Spleen (tissue), 11 donors: ENCODE data around the gene ATL3. TPM values are rescaled to one million over a fixed set of nuclear protein-coding genes. Genes with fewer than 3 reads are reported as not detected.

ENCODE experiments used
- DNase-seq: peaks from one replicate; pipeline ENCODE4 v3.0.0-alpha.2; 2020
- H3K27ac ChIP-seq, 8 donors: fragments of 200-600 bp; sonication (generic) in 7 of 8; 1 replicate in 4 of 8; 2 replicates in 4 of 8; pipeline versions ENCODE4 v1.5.0 to v1.8.0; 2016 to 2021; ENCODE audit warnings: inconsistent platforms in 4 of 8, mild to moderate bottlenecking in 4 of 8, moderate library complexity in 1 of 8
- H3K27me3 ChIP-seq, 7 donors: fragments of 200-600 bp; sonication (generic) in 6 of 7; replicated peaks in 1 of 7; 1 replicate in 4 of 7; 2 replicates in 3 of 7; pipeline versions ENCODE4 v1.5.0 to v1.8.0; 2016 to 2021; ENCODE audit warnings: inconsistent platforms in 3 of 7, mild to moderate bottlenecking in 1 of 7
- H3K36me3 ChIP-seq, 6 donors: fragments of 200-600 bp; sonication (generic) in 5 of 6; 1 replicate in 4 of 6; 2 replicates in 2 of 6; pipeline versions ENCODE4 v1.5.0 to v1.8.0; 2016 to 2021; ENCODE audit warnings: inconsistent platforms in 2 of 6
- H3K4me1 ChIP-seq, 6 donors: fragments of 200-600 bp; sonication (generic) in 5 of 6; 1 replicate in 3 of 6; 2 replicates in 3 of 6; pipeline versions ENCODE4 v1.5.0 to v1.8.0; 2016 to 2021; ENCODE audit warnings: inconsistent platforms in 3 of 6
- H3K4me3 ChIP-seq, 8 donors: fragments of 200-600 bp; sonication (generic) in 7 of 8; 1 replicate in 4 of 8; 2 replicates in 4 of 8; pipeline versions ENCODE4 v1.5.0 to v1.8.0; 2016 to 2021; ENCODE audit warnings: inconsistent platforms in 4 of 8, mild to moderate bottlenecking in 4 of 8, moderate library complexity in 2 of 8
- H3K9me3 ChIP-seq, 8 donors: fragments of 200-600 bp; sonication (generic) in 7 of 8; 1 replicate in 4 of 8; 2 replicates in 4 of 8; pipeline versions ENCODE4 v1.5.0 to v1.8.0; 2016 to 2021; ENCODE audit warnings: inconsistent platforms in 4 of 8
- POLR2A ChIP-seq, 3 donors: fragments of 450-650 bp; IDR thresholded peaks; one replicate each; pipeline ENCODE4 v1.5.1; 2017; ENCODE audit warnings: antibody characterized with exemption in 3 of 3, mild to moderate bottlenecking in 1 of 3
- POLR2AphosphoS5 ChIP-seq, 3 donors: sonication (generic); formaldehyde crosslinking; IDR thresholded peaks; one replicate each; pipeline ENCODE4 v1.5.1; 2017; ENCODE audit warnings: antibody characterized with exemption in 3 of 3
- WGBS, 5 donors: extraction: QIAGEN DNeasy Blood & Tissue Kit in 3 of 5; methylation state at CpG; one replicate each; pipeline versions ENCODE4 v1.1.5 to v1.1.7; 2013 to 2018; 5-methylcytosine and 5-hydroxymethylcytosine counted together
- intact Hi-C: fragments of 100-400 bp; cut with DNase I; formaldehyde crosslinking; loops from one replicate; pipeline ENCODE4 v1.15.0; 2023; ENCODE audit warnings: low total_unique reads
- polyA plus RNA-seq, 3 donors: library from polyadenylated mRNA; stranded (reverse); fragments of 200-250 nt; gene quantifications; one replicate each; pipeline ENCODE4 v1.2.1, GENCODE V29; 2013
- total RNA-seq, 7 donors: library from RNA; depleted of rRNA in 3 of 7; stranded (reverse); fragments of >200 nt in 3 of 7; fragmentation: NEBNext Ultra II Directional in 4 of 7; extraction: Animal tissue kit (Norgen Biotek cat#: 25700) in 4 of 7; gene quantifications; one replicate each; pipeline versions ENCODE4 v1.1.0 to v1.2.1, GENCODE V29; 2016 to 2021
- TF ChIP-seq, protein P1 (sequence below), 11 experiments: fragments of 200-600 bp in 7 of 11; fragments of 450-650 bp in 4 of 11; sonication (generic) in 4 of 11; IDR thresholded peaks in 8 of 11; conservative IDR thresholded peaks in 3 of 11; 1 replicate in 7 of 11; 2 replicates in 4 of 11; pipeline versions ENCODE4 v1.4.0 to v1.8.0; 2016 to 2021; ENCODE audit warnings: antibody characterized with exemption in 11 of 11, inconsistent platforms in 4 of 11, mild to moderate bottlenecking in 1 of 11
- donor health status: healthy with polysubstance abuse.
- donor health status: DM: no; HTN: no; CAD: no; lungs with moderate emphysema.
- donor health status: DM: no; HTN: no; CAD: no.
- donor health status: Bipolar disorder and iron deficiency.
- donor health status: healthy.
- donor health status: DM: no; HTN: no; CAD: no.
- donor health status: DM: yes; HTN: yes; CAD: no.

ATL3 gene
- total and polyA plus RNA-seq, 10 donors: 5.7 to 58.5 (median 44.7) TPM

DNA sequence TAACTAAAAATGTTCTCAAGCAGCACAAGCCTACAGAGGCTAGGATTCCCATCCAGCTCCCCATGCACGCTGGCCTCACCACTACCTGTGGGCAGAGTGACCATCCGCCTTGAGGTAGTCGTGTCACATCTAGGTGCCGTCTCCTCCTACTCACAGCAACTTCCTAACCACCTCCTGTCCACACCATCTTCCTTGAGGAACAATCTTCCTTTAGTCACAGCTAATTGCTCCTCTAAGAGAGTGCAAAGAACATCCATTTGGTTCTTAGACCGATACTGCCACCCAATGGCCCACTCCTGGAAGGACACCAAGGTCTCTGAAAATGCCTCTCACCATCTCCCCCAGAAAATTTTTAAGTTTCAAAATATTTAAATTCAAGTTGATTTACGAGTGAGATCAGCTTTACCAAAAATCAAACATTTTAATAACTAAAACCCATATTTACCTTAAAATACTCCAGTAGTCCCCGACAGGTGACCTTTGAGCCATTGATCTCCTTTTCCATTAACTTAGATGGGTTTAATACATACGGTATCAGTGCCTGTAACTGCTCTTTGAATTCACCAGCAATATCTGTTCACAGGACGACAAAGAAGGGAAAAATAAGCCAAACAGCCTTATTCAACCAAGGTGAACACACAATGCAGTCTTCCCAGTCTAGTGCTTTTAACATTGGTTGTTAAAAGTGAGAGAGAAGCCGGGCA lies 35.3 kb downstream of the ATL3 start:
- H3K9me3 ChIP-seq: no peaks in the 10 kb centered on the region
- WGBS, 5 donors: 71 to 77% (median 76%) methylated on average over 10 of the region's 10 CpGs
- H3K36me3 ChIP-seq: peaks cover 4 to 92% (median 51%) of the 10 kb centered on the region in 6 donors
- intact Hi-C loops: loop anchor here (2.0 kb wide), 1 partner anchor 157 kb away; no protein-coding TSS in a partner anchor
- no peak for DNase-seq
- H3K4me1 ChIP-seq: peaks cover 0 to 15% (median 0%) of the 10 kb centered on the region in 6 donors
- H3K27ac ChIP-seq: no peak overlapping the region
- H3K27me3 ChIP-seq: no peaks in the 10 kb centered on the region
- H3K4me3 ChIP-seq: no peak overlapping the region
- no peak for TF ChIP-seq POLR2A (IDR thresholded peaks at IDR 0.05)
- TF ChIP-seq, protein P1, sequence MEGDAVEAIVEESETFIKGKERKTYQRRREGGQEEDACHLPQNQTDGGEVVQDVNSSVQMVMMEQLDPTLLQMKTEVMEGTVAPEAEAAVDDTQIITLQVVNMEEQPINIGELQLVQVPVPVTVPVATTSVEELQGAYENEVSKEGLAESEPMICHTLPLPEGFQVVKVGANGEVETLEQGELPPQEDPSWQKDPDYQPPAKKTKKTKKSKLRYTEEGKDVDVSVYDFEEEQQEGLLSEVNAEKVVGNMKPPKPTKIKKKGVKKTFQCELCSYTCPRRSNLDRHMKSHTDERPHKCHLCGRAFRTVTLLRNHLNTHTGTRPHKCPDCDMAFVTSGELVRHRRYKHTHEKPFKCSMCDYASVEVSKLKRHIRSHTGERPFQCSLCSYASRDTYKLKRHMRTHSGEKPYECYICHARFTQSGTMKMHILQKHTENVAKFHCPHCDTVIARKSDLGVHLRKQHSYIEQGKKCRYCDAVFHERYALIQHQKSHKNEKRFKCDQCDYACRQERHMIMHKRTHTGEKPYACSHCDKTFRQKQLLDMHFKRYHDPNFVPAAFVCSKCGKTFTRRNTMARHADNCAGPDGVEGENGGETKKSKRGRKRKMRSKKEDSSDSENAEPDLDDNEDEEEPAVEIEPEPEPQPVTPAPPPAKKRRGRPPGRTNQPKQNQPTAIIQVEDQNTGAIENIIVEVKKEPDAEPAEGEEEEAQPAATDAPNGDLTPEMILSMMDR (IDR thresholded peaks at IDR 0.05 in 8 of 11, conservative IDR thresholded peaks at IDR 0.05 in 3 of 11): peak; percentile 64 to 88 (median 81)

DNA sequence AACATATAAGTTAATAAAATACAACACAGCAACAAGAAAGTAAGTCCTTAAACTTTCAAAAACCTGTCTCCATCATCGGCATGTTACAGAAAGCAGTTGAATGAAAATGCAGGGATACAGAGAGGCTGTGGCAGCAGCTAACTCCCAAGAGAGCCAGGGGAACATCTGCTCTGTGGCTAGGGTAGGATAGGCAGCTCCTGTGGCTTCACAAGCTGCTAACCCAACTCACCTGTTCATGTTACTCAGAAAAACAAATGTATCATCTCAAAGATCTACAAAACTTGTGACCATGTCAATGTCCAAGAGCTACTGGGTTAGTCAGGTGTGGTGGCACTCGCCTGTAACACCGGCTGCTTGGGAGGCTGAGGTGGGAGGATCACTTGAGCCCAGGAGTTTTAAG lies 41.8 kb downstream of the ATL3 start:
- TF ChIP-seq, protein P1 (IDR thresholded peaks at IDR 0.05 in 8 of 11, conservative IDR thresholded peaks at IDR 0.05 in 3 of 11): no peak
- TF ChIP-seq POLR2A (IDR thresholded peaks at IDR 0.05) (no peak), POLR2AphosphoS5 (IDR thresholded peaks at IDR 0.05) (no peak)
- Histone ChIP-seq H3K9me3 (no peaks in the 10 kb centered on the region), H3K4me1 (peaks cover 0 to 12% (median 0%) of the 10 kb centered on the region in 6 donors), H3K36me3 (peaks cover 2 to 76% (median 66%) of the 10 kb centered on the region in 6 donors), H3K27ac (no peak overlapping the region), H3K4me3 (no peak overlapping the region), H3K27me3 (no peaks in the 10 kb centered on the region)
- intact Hi-C loops: no loop called here
- WGBS, 5 donors: 96 to 100% (median 98%) methylated on average over 3 of the region's 3 CpGs
- no peak for DNase-seq

DNA sequence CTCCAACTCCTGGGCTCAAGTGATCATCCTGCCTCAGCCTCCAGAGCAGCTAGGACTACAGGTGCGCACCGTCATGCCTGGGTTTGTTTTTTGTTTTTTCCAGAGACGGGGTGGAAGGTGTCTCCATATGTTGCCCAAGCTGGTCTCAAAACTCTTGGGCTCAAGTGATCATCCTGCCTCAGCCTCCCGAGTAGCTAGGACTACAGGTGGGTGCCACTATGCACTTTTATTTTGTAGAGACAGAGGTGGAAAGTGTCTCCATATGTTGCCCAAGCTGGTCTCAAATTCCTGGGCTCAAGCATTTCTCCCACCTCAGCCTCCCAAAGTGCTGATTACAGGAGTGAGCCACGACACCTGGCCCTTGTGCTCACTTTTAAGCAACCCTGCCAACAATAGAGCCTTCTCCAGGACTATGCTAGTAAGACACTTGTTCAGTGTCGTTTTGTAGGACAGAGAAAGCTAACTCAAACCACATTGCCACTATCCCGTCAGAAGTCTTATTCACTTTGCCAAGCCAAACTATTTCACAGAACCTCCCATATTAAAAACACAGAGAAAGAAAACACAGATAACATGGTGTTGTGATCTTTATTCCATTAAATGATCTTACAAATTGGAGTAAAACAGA lies 47.5 kb downstream of the ATL3 start:
- intact Hi-C loops: no loop called here
- no peak overlapping the region for H3K4me3 ChIP-seq
- 56 to 82% (median 75%) methylated on average over 7 of the region's 7 CpGs for whole genome bisulfite sequencing, 5 donors
- no peak for DNase-seq
- H3K27ac ChIP-seq: no peak overlapping the region
- H3K4me1 ChIP-seq: peaks cover 0 to 24% (median 5%) of the 10 kb centered on the region in 6 donors
- H3K36me3 ChIP-seq: peaks cover 0 to 18% (median 10%) of the 10 kb centered on the region in 6 donors
- TF ChIP-seq, protein P1 (IDR thresholded peaks at IDR 0.05 in 8 of 11, conservative IDR thresholded peaks at IDR 0.05 in 3 of 11): no peak
- TF ChIP-seq POLR2AphosphoS5 (IDR thresholded peaks at IDR 0.05) (no peak), POLR2A (IDR thresholded peaks at IDR 0.05) (no peak)
- no peaks in the 10 kb centered on the region for H3K27me3 ChIP-seq
- no peaks in the 10 kb centered on the region for H3K9me3 ChIP-seq

DNA sequence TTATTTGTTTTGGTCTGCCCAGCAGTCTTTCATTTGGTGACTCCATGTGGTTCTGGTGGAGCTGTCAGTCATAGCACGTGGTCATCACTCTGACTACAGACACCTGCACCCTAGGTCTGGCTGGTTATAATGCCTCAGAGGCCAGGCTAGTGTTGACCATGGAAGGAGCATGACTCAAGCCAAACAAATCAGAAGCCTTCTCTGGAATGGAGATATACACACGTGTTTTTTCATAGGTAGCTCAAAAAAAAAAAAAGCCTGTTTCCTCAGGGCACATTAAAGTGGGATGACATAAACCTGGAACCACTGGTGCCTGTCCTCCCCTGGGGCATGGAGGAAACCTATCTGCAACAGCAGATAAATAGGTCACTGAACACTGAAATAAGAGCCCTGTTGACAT lies 48.9 kb downstream of the ATL3 start:
- WGBS, 5 donors: 59 to 75% (median 67%) methylated on average over 2 of the region's 2 CpGs
- Histone ChIP-seq H3K27me3 (no peaks in the 10 kb centered on the region), H3K36me3 (peaks cover 0 to 5% (median 0%) of the 10 kb centered on the region in 6 donors), H3K4me1 (peaks cover 0 to 24% (median 5%) of the 10 kb centered on the region in 6 donors), H3K27ac (no peak overlapping the region), H3K4me3 (no peak overlapping the region), H3K9me3 (no peaks in the 10 kb centered on the region)
- DNase-seq: no peak
- TF ChIP-seq POLR2AphosphoS5 (IDR thresholded peaks at IDR 0.05) (no peak), POLR2A (IDR thresholded peaks at IDR 0.05) (no peak)
- TF ChIP-seq, protein P1 (IDR thresholded peaks at IDR 0.05 in 8 of 11, conservative IDR thresholded peaks at IDR 0.05 in 3 of 11): no peak
- intact Hi-C loops: no loop called here
